ENCODE measurements around the gene AVPR1A.
A peak's percentile ranks its signal among the peaks of the same experiment; 100 is the strongest.

The AVPR1A gene

GRCh38 chr12:63149909-63150712 lies 890 bp downstream of the AVPR1A start:
- no peaks in the 10 kb centered on the region for H3K36me3 ChIP-seq (ENCODE audit: control insufficient read depth, insufficient read depth, low read length)
- no peaks in the 10 kb centered on the region for H3K9me3 ChIP-seq (ENCODE audit: control insufficient read depth, insufficient read depth, low read length)
- peaks cover 4% of the 10 kb centered on the region; the same call in 1 of the 2 replicates for H3K4me1 ChIP-seq (ENCODE audit: control insufficient read depth, insufficient read depth, low read length)
- H3K9ac ChIP-seq (ENCODE audit: low read depth, low read length), result no peak overlapping the region
- peak overlapping the region; percentile 61 for H3K4me3 ChIP-seq (ENCODE audit: low read depth, low read length)
- no peak overlapping the region for H3K27ac ChIP-seq (ENCODE audit: low read depth, low read length)
- peaks cover 70% of the 10 kb centered on the region for H3K27me3 ChIP-seq (ENCODE audit: control insufficient read depth, insufficient read depth, low read length)

- H3K9me3 ChIP-seq (ENCODE audit: control insufficient read depth, insufficient read depth, low read length), result no peaks in the 10 kb centered on the region
- H3K9ac ChIP-seq (ENCODE audit: low read depth, low read length), result no peak overlapping the region
- no peaks in the 10 kb centered on the region for H3K4me1 ChIP-seq (ENCODE audit: control insufficient read depth, insufficient read depth, low read length)
- peaks cover 37% of the 10 kb centered on the region for H3K27me3 ChIP-seq (ENCODE audit: control insufficient read depth, insufficient read depth, low read length)
- H3K27ac ChIP-seq (ENCODE audit: low read depth, low read length), result no peak overlapping the region
- H3K4me3 ChIP-seq (ENCODE audit: low read depth, low read length), result no peak overlapping the region
- no peaks in the 10 kb centered on the region for H3K36me3 ChIP-seq (ENCODE audit: control insufficient read depth, insufficient read depth, low read length)
Measured at GRCh38 chr12:63144556-63144955, 6.4 kb downstream of the AVPR1A start.

- H3K27me3 ChIP-seq (ENCODE audit: control insufficient read depth, insufficient read depth, low read length), result no peaks in the 10 kb centered on the region
- H3K4me1 ChIP-seq (ENCODE audit: control insufficient read depth, insufficient read depth, low read length), result no peaks in the 10 kb centered on the region
- H3K36me3 ChIP-seq (ENCODE audit: control insufficient read depth, insufficient read depth, low read length), result no peaks in the 10 kb centered on the region
- no peak overlapping the region for H3K9ac ChIP-seq (ENCODE audit: low read depth, low read length)
- H3K9me3 ChIP-seq (ENCODE audit: control insufficient read depth, insufficient read depth, low read length), result no peaks in the 10 kb centered on the region
- no peak overlapping the region for H3K27ac ChIP-seq (ENCODE audit: low read depth, low read length)
- H3K4me3 ChIP-seq (ENCODE audit: low read depth, low read length), result no peak overlapping the region
Measured at GRCh38 chr12:63138488-63138887, 12.5 kb downstream of the AVPR1A start.

- Histone ChIP-seq H3K4me1 (ENCODE audit: control insufficient read depth, insufficient read depth, low read length) (no peaks in the 10 kb centered on the region), H3K9me3 (ENCODE audit: control insufficient read depth, insufficient read depth, low read length) (no peaks in the 10 kb centered on the region), H3K36me3 (ENCODE audit: control insufficient read depth, insufficient read depth, low read length) (no peaks in the 10 kb centered on the region), H3K27ac (ENCODE audit: low read depth, low read length) (no peak overlapping the region), H3K4me3 (ENCODE audit: low read depth, low read length) (no peak overlapping the region), H3K9ac (ENCODE audit: low read depth, low read length) (no peak overlapping the region), H3K27me3 (ENCODE audit: control insufficient read depth, insufficient read depth, low read length) (no peaks in the 10 kb centered on the region)
Measured at GRCh38 chr12:63133981-63134380, 17.0 kb downstream of the AVPR1A start.

- Histone ChIP-seq H3K9me3 (ENCODE audit: control insufficient read depth, insufficient read depth, low read length) (no peaks in the 10 kb centered on the region), H3K4me1 (ENCODE audit: control insufficient read depth, insufficient read depth, low read length) (no peaks in the 10 kb centered on the region), H3K27ac (ENCODE audit: low read depth, low read length) (no peak overlapping the region), H3K36me3 (ENCODE audit: control insufficient read depth, insufficient read depth, low read length) (no peaks in the 10 kb centered on the region), H3K9ac (ENCODE audit: low read depth, low read length) (no peak overlapping the region), H3K4me3 (ENCODE audit: low read depth, low read length) (no peak overlapping the region), H3K27me3 (ENCODE audit: control insufficient read depth, insufficient read depth, low read length) (no peaks in the 10 kb centered on the region)
Measured at GRCh38 chr12:63132201-63132600, 18.8 kb downstream of the AVPR1A start.

GRCh38 chr12:63129927-63130326 lies 21.1 kb downstream of the AVPR1A start:
- no peak overlapping the region for H3K27ac ChIP-seq (ENCODE audit: low read depth, low read length)
- H3K9me3 ChIP-seq (ENCODE audit: control insufficient read depth, insufficient read depth, low read length), result no peaks in the 10 kb centered on the region
- no peaks in the 10 kb centered on the region for H3K4me1 ChIP-seq (ENCODE audit: control insufficient read depth, insufficient read depth, low read length)
- H3K9ac ChIP-seq (ENCODE audit: low read depth, low read length), result no peak overlapping the region
- H3K36me3 ChIP-seq (ENCODE audit: control insufficient read depth, insufficient read depth, low read length), result no peaks in the 10 kb centered on the region
- no peak overlapping the region for H3K4me3 ChIP-seq (ENCODE audit: low read depth, low read length)
- H3K27me3 ChIP-seq (ENCODE audit: control insufficient read depth, insufficient read depth, low read length), result no peaks in the 10 kb centered on the region

- no peaks in the 10 kb centered on the region for H3K4me1 ChIP-seq (ENCODE audit: control insufficient read depth, insufficient read depth, low read length)
- no peak overlapping the region for H3K27ac ChIP-seq (ENCODE audit: low read depth, low read length)
- no peaks in the 10 kb centered on the region for H3K36me3 ChIP-seq (ENCODE audit: control insufficient read depth, insufficient read depth, low read length)
- H3K4me3 ChIP-seq (ENCODE audit: low read depth, low read length), result no peak overlapping the region
- no peak overlapping the region for H3K9ac ChIP-seq (ENCODE audit: low read depth, low read length)
- no peaks in the 10 kb centered on the region for H3K9me3 ChIP-seq (ENCODE audit: control insufficient read depth, insufficient read depth, low read length)
- H3K27me3 ChIP-seq (ENCODE audit: control insufficient read depth, insufficient read depth, low read length), result no peaks in the 10 kb centered on the region
Measured at GRCh38 chr12:63124778-63125177, 26.2 kb downstream of the AVPR1A start.

GRCh38 chr12:63103494-63104131 lies 47.4 kb downstream of the AVPR1A start:
- H3K9me3 ChIP-seq (ENCODE audit: control insufficient read depth, insufficient read depth, low read length), result no peaks in the 10 kb centered on the region

GRCh38 chr12:63101920-63102319 lies 49.1 kb downstream of the AVPR1A start:
- Histone ChIP-seq H3K9me3 (ENCODE audit: control insufficient read depth, insufficient read depth, low read length) (no peaks in the 10 kb centered on the region), H3K27me3 (ENCODE audit: control insufficient read depth, insufficient read depth, low read length) (no peaks in the 10 kb centered on the region), H3K27ac (ENCODE audit: low read depth, low read length) (no peak overlapping the region), H3K4me1 (ENCODE audit: control insufficient read depth, insufficient read depth, low read length) (no peaks in the 10 kb centered on the region), H3K9ac (ENCODE audit: low read depth, low read length) (no peak overlapping the region), H3K36me3 (ENCODE audit: control insufficient read depth, insufficient read depth, low read length) (no peaks in the 10 kb centered on the region), H3K4me3 (ENCODE audit: low read depth, low read length) (no peak overlapping the region)

More at GRCh38 chr12:63103494-63104131, 47.4 kb downstream of the AVPR1A start:
- no peaks in the 10 kb centered on the region for H3K27me3 ChIP-seq (ENCODE audit: control insufficient read depth, insufficient read depth, low read length)
- H3K4me1 ChIP-seq (ENCODE audit: control insufficient read depth, insufficient read depth, low read length), result no peaks in the 10 kb centered on the region
- H3K27ac ChIP-seq (ENCODE audit: low read depth, low read length), result no peak overlapping the region
- no peak overlapping the region for H3K4me3 ChIP-seq (ENCODE audit: low read depth, low read length)
- H3K36me3 ChIP-seq (ENCODE audit: control insufficient read depth, insufficient read depth, low read length), result no peaks in the 10 kb centered on the region
- no peak overlapping the region for H3K9ac ChIP-seq (ENCODE audit: low read depth, low read length)

GRCh38 chr12:63098851-63099250 lies 52.1 kb downstream of the AVPR1A start:
- Histone ChIP-seq H3K36me3 (ENCODE audit: control insufficient read depth, insufficient read depth, low read length) (no peaks in the 10 kb centered on the region), H3K4me3 (ENCODE audit: low read depth, low read length) (no peak overlapping the region), H3K27ac (ENCODE audit: low read depth, low read length) (no peak overlapping the region), H3K27me3 (ENCODE audit: control insufficient read depth, insufficient read depth, low read length) (no peaks in the 10 kb centered on the region), H3K9me3 (ENCODE audit: control insufficient read depth, insufficient read depth, low read length) (no peaks in the 10 kb centered on the region), H3K4me1 (ENCODE audit: control insufficient read depth, insufficient read depth, low read length) (0 out of 2 replicates have a peak, but pooled peaks cover 4% of the 10 kb centered on the region), H3K9ac (ENCODE audit: low read depth, low read length) (no peak overlapping the region)

- no peaks in the 10 kb centered on the region for H3K36me3 ChIP-seq (ENCODE audit: control insufficient read depth, insufficient read depth, low read length)
- 0 out of 2 replicates have a peak, but pooled peaks cover 5% of the 10 kb centered on the region for H3K4me1 ChIP-seq (ENCODE audit: control insufficient read depth, insufficient read depth, low read length)
- no peak overlapping the region for H3K9ac ChIP-seq (ENCODE audit: low read depth, low read length)
- no peaks in the 10 kb centered on the region for H3K27me3 ChIP-seq (ENCODE audit: control insufficient read depth, insufficient read depth, low read length)
- no peaks in the 10 kb centered on the region for H3K9me3 ChIP-seq (ENCODE audit: control insufficient read depth, insufficient read depth, low read length)
- no peak overlapping the region for H3K27ac ChIP-seq (ENCODE audit: low read depth, low read length)
- H3K4me3 ChIP-seq (ENCODE audit: low read depth, low read length), result no peak overlapping the region
Measured at GRCh38 chr12:63095369-63095980, 55.5 kb downstream of the AVPR1A start.
